Activated T-cell treated with anti-CD3 and anti-CD28 coated beads, Interleukin-2, amount 50 U/mL, for 72 hours (primary cell): ENCODE measurements around the gene IFT81. TPM values are rescaled to one million over a fixed set of nuclear protein-coding genes. Genes with fewer than 3 reads are reported as not detected.
"Not testable (repeated sequence)": the region's sequence is repeated elsewhere in the genome, so short reads cannot be mapped to it uniquely, and the experiment has no call there.

Experiments
- ATAC-seq, 2 donors: fragments of 150-1000 bp; cut with Tn5 transposase; replicated peaks in 1 of 2; 2 replicates each; pipeline ENCODE4 v1.10.0; 2021; ENCODE audit warnings: moderate library complexity in 2 of 2, mild to moderate bottlenecking in 1 of 2
- DNase-seq, 2 donors: peaks; one replicate each; pipeline ENCODE4 v3.0.0; 2021 to 2022; ENCODE audit warnings: mixed read lengths in 1 of 2
- H3K27ac Mint-ChIP-seq: one replicate; pipeline ENCODE4 v1.8.0; 2022; ENCODE audit warnings: mild to moderate bottlenecking, moderate library complexity, mixed read lengths
- H3K27me3 Mint-ChIP-seq: one replicate; pipeline ENCODE4 v1.8.0; 2022; ENCODE audit warnings: low read depth, mixed read lengths
- H3K36me3 Mint-ChIP-seq, 2 donors: one replicate each; pipeline ENCODE4 v1.8.0; 2022; ENCODE audit warnings: mixed read lengths in 2 of 2, mild to moderate bottlenecking in 1 of 2; ENCODE audit not compliant: insufficient read depth in 2 of 2
- H3K4me1 Mint-ChIP-seq: one replicate; pipeline ENCODE4 v1.8.0; 2022; ENCODE audit warnings: low read depth, mixed read lengths
- H3K4me3 Mint-ChIP-seq, 2 donors: one replicate each; pipeline ENCODE4 v1.8.0; 2022; ENCODE audit warnings: mild to moderate bottlenecking in 2 of 2, mixed read lengths in 2 of 2, moderate library complexity in 2 of 2
- H3K9me3 Mint-ChIP-seq, 2 donors: one replicate each; pipeline ENCODE4 v1.8.0; 2022; ENCODE audit warnings: mixed read lengths in 2 of 2
- total RNA-seq, 2 donors: library from RNA; stranded (reverse); gene quantifications; one replicate each; pipeline ENCODE4 v1.2.3, GENCODE V29; 2022

The IFT81 gene
- total RNA-seq, 2 donors from 2014 or later = 1.3 to 1.4 TPM

- DNase-seq (no peak), ATAC-seq (no peak)
- no peak overlapping the region for H3K27ac Mint-ChIP-seq
- no peaks in the 10 kb centered on the region for H3K36me3 Mint-ChIP-seq
- H3K9me3 Mint-ChIP-seq = no peaks in the 10 kb centered on the region
- no peak overlapping the region for H3K4me3 Mint-ChIP-seq
- no peaks in the 10 kb centered on the region for H3K27me3 Mint-ChIP-seq
- H3K4me1 Mint-ChIP-seq = no peaks in the 10 kb centered on the region
Observed at GRCh38 chr12:110205931-110206330, 81.8 kb downstream of the IFT81 start.

- not testable (repeated sequence) for H3K27ac Mint-ChIP-seq, H3K4me3 Mint-ChIP-seq, H3K9me3 Mint-ChIP-seq, DNase-seq, H3K36me3 Mint-ChIP-seq, ATAC-seq, H3K27me3 Mint-ChIP-seq, H3K4me1 Mint-ChIP-seq
Observed at GRCh38 chr12:110211639-110212536, 87.7 kb downstream of the IFT81 start.

GRCh38 chr12:110217996-110218674 lies 94.0 kb downstream of the IFT81 start:
- Mint-ChIP-seq H3K36me3 (peaks cover 2 to 3% of the 10 kb centered on the region in 2 donors), H3K27me3 (no peaks in the 10 kb centered on the region), H3K27ac (no peak overlapping the region), H3K4me1 (no peaks in the 10 kb centered on the region), H3K4me3 (no peak overlapping the region), H3K9me3 (peaks cover 0 to 4% of the 10 kb centered on the region in 2 donors)
- DNase-seq (no peak), ATAC-seq (no peak)

GRCh38 chr12:110222027-110222426 lies 97.9 kb downstream of the IFT81 start:
- H3K4me1 Mint-ChIP-seq = no peaks in the 10 kb centered on the region
- no peak for DNase-seq
- no peak for ATAC-seq
- no peak overlapping the region for H3K4me3 Mint-ChIP-seq
- H3K27ac Mint-ChIP-seq = no peak overlapping the region
- H3K9me3 Mint-ChIP-seq = no peaks in the 10 kb centered on the region
- no peaks in the 10 kb centered on the region for H3K36me3 Mint-ChIP-seq
- H3K27me3 Mint-ChIP-seq = no peaks in the 10 kb centered on the region

- Mint-ChIP-seq H3K27me3 (no peaks in the 10 kb centered on the region), H3K36me3 (no peaks in the 10 kb centered on the region), H3K27ac (no peak overlapping the region), H3K4me1 (no peaks in the 10 kb centered on the region), H3K4me3 (no peak overlapping the region), H3K9me3 (no peaks in the 10 kb centered on the region)
- no peak for ATAC-seq
- DNase-seq = no peak
Observed at GRCh38 chr12:110222433-110222832, 98.3 kb downstream of the IFT81 start.

- Mint-ChIP-seq H3K27ac (no peak overlapping the region), H3K4me1 (no peaks in the 10 kb centered on the region), H3K36me3 (no peaks in the 10 kb centered on the region), H3K27me3 (no peaks in the 10 kb centered on the region), H3K9me3 (no peaks in the 10 kb centered on the region), H3K4me3 (no peak overlapping the region)
- ATAC-seq (no peak), DNase-seq (no peak)
Observed at GRCh38 chr12:110223777-110224378, 99.7 kb downstream of the IFT81 start.

- Mint-ChIP-seq H3K4me1 (no peaks in the 10 kb centered on the region), H3K36me3 (no peaks in the 10 kb centered on the region), H3K9me3 (no peaks in the 10 kb centered on the region), H3K4me3 (no peak overlapping the region), H3K27me3 (no peaks in the 10 kb centered on the region), H3K27ac (no peak overlapping the region)
- ATAC-seq (no peak), DNase-seq (no peak)
Observed at GRCh38 chr12:110224379-110225304, 100.5 kb downstream of the IFT81 start.

GRCh38 chr12:110227138-110227537 lies 103.0 kb downstream of the IFT81 start:
- ATAC-seq = no peak
- H3K27ac Mint-ChIP-seq = no peak overlapping the region
- H3K27me3 Mint-ChIP-seq = no peaks in the 10 kb centered on the region
- no peak overlapping the region for H3K4me3 Mint-ChIP-seq
- DNase-seq = no peak
- H3K4me1 Mint-ChIP-seq = no peaks in the 10 kb centered on the region
- H3K36me3 Mint-ChIP-seq = no peaks in the 10 kb centered on the region
- no peaks in the 10 kb centered on the region for H3K9me3 Mint-ChIP-seq

- not testable (repeated sequence) for H3K27me3 Mint-ChIP-seq
Observed at GRCh38 chr12:110228348-110228747, 104.2 kb downstream of the IFT81 start.

GRCh38 chr12:110228756-110229155 lies 104.6 kb downstream of the IFT81 start:
- Mint-ChIP-seq H3K36me3 (no peaks in the 10 kb centered on the region), H3K4me3 (no peak overlapping the region), H3K9me3 (no peaks in the 10 kb centered on the region), H3K4me1 (no peaks in the 10 kb centered on the region), H3K27ac (no peak overlapping the region), H3K27me3 (no peaks in the 10 kb centered on the region)
- no peak for DNase-seq
- ATAC-seq = no peak

More at GRCh38 chr12:110228348-110228747, 104.2 kb downstream of the IFT81 start:
- H3K9me3 Mint-ChIP-seq, H3K4me3 Mint-ChIP-seq, DNase-seq, H3K36me3 Mint-ChIP-seq, H3K4me1 Mint-ChIP-seq, ATAC-seq, H3K27ac Mint-ChIP-seq: not testable (repeated sequence)

- DNase-seq (no peak), ATAC-seq (no peak)
- Mint-ChIP-seq H3K4me1 (no peaks in the 10 kb centered on the region), H3K27me3 (no peaks in the 10 kb centered on the region), H3K4me3 (no peak overlapping the region), H3K9me3 (no peaks in the 10 kb centered on the region), H3K36me3 (no peaks in the 10 kb centered on the region), H3K27ac (no peak overlapping the region)
Observed at GRCh38 chr12:110229409-110229808, 105.3 kb downstream of the IFT81 start.

- no peaks in the 10 kb centered on the region for H3K4me1 Mint-ChIP-seq
- DNase-seq (no peak), ATAC-seq (no peak)
- no peak overlapping the region for H3K4me3 Mint-ChIP-seq
- H3K36me3 Mint-ChIP-seq = no peaks in the 10 kb centered on the region
- no peaks in the 10 kb centered on the region for H3K27me3 Mint-ChIP-seq
- no peaks in the 10 kb centered on the region for H3K9me3 Mint-ChIP-seq
- no peak overlapping the region for H3K27ac Mint-ChIP-seq
Observed at GRCh38 chr12:110230655-110231054, 106.5 kb downstream of the IFT81 start.
